Measurements from ENCODE around the gene ZNF474. TPM values are rescaled to one million over a fixed set of nuclear protein-coding genes. Genes with fewer than 3 reads are reported as not detected.

The ZNF474 gene
- total RNA-seq, 2 donors from 2014 or later = 0.31 TPM; not detected in 1

GRCh38 chr5:122138356-122138755 lies 9.0 kb downstream of the ZNF474 start:
- Mint-ChIP-seq H3K4me3 (no peak overlapping the region), H3K9me3 (no peaks in the 10 kb centered on the region), H3K36me3 (ENCODE audit: low read depth) (no peaks in the 10 kb centered on the region), H3K27ac (no peak overlapping the region), H3K27me3 (ENCODE audit: insufficient read depth) (no peaks in the 10 kb centered on the region), H3K4me1 (peaks cover 7% of the 10 kb centered on the region)
- no peak overlapping the region for H3K4me3 ChIP-seq (ENCODE audit: low read length)
- H3K36me3 ChIP-seq (ENCODE audit: control insufficient read depth, insufficient read depth, low read length) = no peaks in the 10 kb centered on the region
- H3K9me3 ChIP-seq (ENCODE audit: control insufficient read depth, low read length) = no peaks in the 10 kb centered on the region
- H3K4me1 ChIP-seq (ENCODE audit: control insufficient read depth, insufficient read depth, low read length) = peaks cover 8% of the 10 kb centered on the region
- no peak overlapping the region for H3K9ac ChIP-seq (ENCODE audit: extremely low read depth, low read length, poor library complexity, severe bottlenecking)
- TF ChIP-seq CTCF (conservative IDR thresholded peaks at IDR 0.05) = no peak
- WGBS, 2 experiments (ENCODE audit: insufficient coverage in 1 of 2, insufficient read length in 1 of 2) = 81 to 83% methylated on average over 1 to 3 of the region's 3 CpGs
- no peak for DNase-seq
- no peak overlapping the region for H3K27ac ChIP-seq (ENCODE audit: low read depth, low read length)
- H3K27me3 ChIP-seq (ENCODE audit: control insufficient read depth, insufficient read depth, low read length, poor library complexity, severe bottlenecking) = no peaks in the 10 kb centered on the region

- H3K36me3 ChIP-seq (ENCODE audit: control insufficient read depth, insufficient read depth, low read length) = no peaks in the 10 kb centered on the region
- no peak for DNase-seq
- TF ChIP-seq CTCF (conservative IDR thresholded peaks at IDR 0.05) = no peak
- no peak overlapping the region for H3K27ac ChIP-seq (ENCODE audit: low read depth, low read length)
- H3K9me3 Mint-ChIP-seq = no peaks in the 10 kb centered on the region
- no peak overlapping the region for H3K4me3 ChIP-seq (ENCODE audit: low read length)
- no peaks in the 10 kb centered on the region for H3K27me3 Mint-ChIP-seq (ENCODE audit: insufficient read depth)
- no peak overlapping the region for H3K27ac Mint-ChIP-seq
- H3K27me3 ChIP-seq (ENCODE audit: control insufficient read depth, insufficient read depth, low read length, poor library complexity, severe bottlenecking) = no peaks in the 10 kb centered on the region
- H3K36me3 Mint-ChIP-seq (ENCODE audit: low read depth) = no peaks in the 10 kb centered on the region
- H3K4me3 Mint-ChIP-seq = no peak overlapping the region
- H3K9ac ChIP-seq (ENCODE audit: extremely low read depth, low read length, poor library complexity, severe bottlenecking) = no peak overlapping the region
- WGBS, 2 experiments (ENCODE audit: insufficient coverage in 1 of 2, insufficient read length in 1 of 2) = 98% methylated on average over 3 of the region's 3 CpGs; no CpG with 5 or more reads in 1 of the 2 experiments
- peaks cover 8% of the 10 kb centered on the region for H3K4me1 ChIP-seq (ENCODE audit: control insufficient read depth, insufficient read depth, low read length)
- H3K4me1 Mint-ChIP-seq = peaks cover 7% of the 10 kb centered on the region
- no peaks in the 10 kb centered on the region for H3K9me3 ChIP-seq (ENCODE audit: control insufficient read depth, low read length)
Measured at GRCh38 chr5:122140900-122141299, 11.6 kb downstream of the ZNF474 start.

- no peaks in the 10 kb centered on the region for H3K27me3 Mint-ChIP-seq (ENCODE audit: insufficient read depth)
- no peak for TF ChIP-seq CTCF (conservative IDR thresholded peaks at IDR 0.05)
- Histone ChIP-seq H3K27me3 (ENCODE audit: control insufficient read depth, insufficient read depth, low read length, poor library complexity, severe bottlenecking) (no peaks in the 10 kb centered on the region), H3K9me3 (ENCODE audit: control insufficient read depth, low read length) (no peaks in the 10 kb centered on the region), H3K4me3 (ENCODE audit: low read length) (no peak overlapping the region), H3K9ac (ENCODE audit: extremely low read depth, low read length, poor library complexity, severe bottlenecking) (no peak overlapping the region), H3K4me1 (ENCODE audit: control insufficient read depth, insufficient read depth, low read length) (peaks cover 8% of the 10 kb centered on the region), H3K27ac (ENCODE audit: low read depth, low read length) (no peak overlapping the region), H3K36me3 (ENCODE audit: control insufficient read depth, insufficient read depth, low read length) (no peaks in the 10 kb centered on the region)
- peaks cover 7% of the 10 kb centered on the region for H3K4me1 Mint-ChIP-seq
- no peak overlapping the region for H3K27ac Mint-ChIP-seq
- DNase-seq = no peak
- H3K36me3 Mint-ChIP-seq (ENCODE audit: low read depth) = no peaks in the 10 kb centered on the region
- no peaks in the 10 kb centered on the region for H3K9me3 Mint-ChIP-seq
- 94% methylated on average over 1 of the region's 1 CpG; no CpG with 5 or more reads in 1 of the 2 experiments for WGBS, 2 experiments (ENCODE audit: insufficient coverage in 1 of 2, insufficient read length in 1 of 2)
- H3K4me3 Mint-ChIP-seq = no peak overlapping the region
Measured at GRCh38 chr5:122141751-122142150, 12.4 kb downstream of the ZNF474 start.

All from endodermal cell (in vitro differentiated cells).